Spleen (tissue), 11 donors: ENCODE data around the gene NAALADL2. TPM values are rescaled to one million over a fixed set of nuclear protein-coding genes. Genes with fewer than 3 reads are reported as not detected.

Experiments
- DNase-seq: peaks from one replicate; pipeline ENCODE4 v3.0.0-alpha.2; 2020
- H3K27ac ChIP-seq, 8 donors: fragments of 200-600 bp; sonication (generic) in 7 of 8; 1 replicate in 4 of 8; 2 replicates in 4 of 8; pipeline versions ENCODE4 v1.5.0 to v1.8.0; 2016 to 2021; ENCODE audit warnings: inconsistent platforms in 4 of 8, mild to moderate bottlenecking in 4 of 8, moderate library complexity in 1 of 8
- H3K27me3 ChIP-seq, 7 donors: fragments of 200-600 bp; sonication (generic) in 6 of 7; replicated peaks in 1 of 7; 1 replicate in 4 of 7; 2 replicates in 3 of 7; pipeline versions ENCODE4 v1.5.0 to v1.8.0; 2016 to 2021; ENCODE audit warnings: inconsistent platforms in 3 of 7, mild to moderate bottlenecking in 1 of 7
- H3K36me3 ChIP-seq, 6 donors: fragments of 200-600 bp; sonication (generic) in 5 of 6; 1 replicate in 4 of 6; 2 replicates in 2 of 6; pipeline versions ENCODE4 v1.5.0 to v1.8.0; 2016 to 2021; ENCODE audit warnings: inconsistent platforms in 2 of 6
- H3K4me1 ChIP-seq, 6 donors: fragments of 200-600 bp; sonication (generic) in 5 of 6; 1 replicate in 3 of 6; 2 replicates in 3 of 6; pipeline versions ENCODE4 v1.5.0 to v1.8.0; 2016 to 2021; ENCODE audit warnings: inconsistent platforms in 3 of 6
- H3K4me3 ChIP-seq, 8 donors: fragments of 200-600 bp; sonication (generic) in 7 of 8; 1 replicate in 4 of 8; 2 replicates in 4 of 8; pipeline versions ENCODE4 v1.5.0 to v1.8.0; 2016 to 2021; ENCODE audit warnings: inconsistent platforms in 4 of 8, mild to moderate bottlenecking in 4 of 8, moderate library complexity in 2 of 8
- H3K9me3 ChIP-seq, 8 donors: fragments of 200-600 bp; sonication (generic) in 7 of 8; 1 replicate in 4 of 8; 2 replicates in 4 of 8; pipeline versions ENCODE4 v1.5.0 to v1.8.0; 2016 to 2021; ENCODE audit warnings: inconsistent platforms in 4 of 8
- POLR2A ChIP-seq, 3 donors: fragments of 450-650 bp; IDR thresholded peaks; one replicate each; pipeline ENCODE4 v1.5.1; 2017; ENCODE audit warnings: antibody characterized with exemption in 3 of 3, mild to moderate bottlenecking in 1 of 3
- POLR2AphosphoS5 ChIP-seq, 3 donors: sonication (generic); formaldehyde crosslinking; IDR thresholded peaks; one replicate each; pipeline ENCODE4 v1.5.1; 2017; ENCODE audit warnings: antibody characterized with exemption in 3 of 3
- WGBS, 5 donors: extraction: QIAGEN DNeasy Blood & Tissue Kit in 3 of 5; methylation state at CpG; one replicate each; pipeline versions ENCODE4 v1.1.5 to v1.1.7; 2013 to 2018; 5-methylcytosine and 5-hydroxymethylcytosine counted together
- intact Hi-C: fragments of 100-400 bp; cut with DNase I; formaldehyde crosslinking; loops from one replicate; pipeline ENCODE4 v1.15.0; 2023; ENCODE audit warnings: low total_unique reads
- polyA plus RNA-seq, 3 donors: library from polyadenylated mRNA; stranded (reverse); fragments of 200-250 nt; gene quantifications; one replicate each; pipeline ENCODE4 v1.2.1, GENCODE V29; 2013
- total RNA-seq, 7 donors: library from RNA; depleted of rRNA in 3 of 7; stranded (reverse); fragments of >200 nt in 3 of 7; fragmentation: NEBNext Ultra II Directional in 4 of 7; extraction: Animal tissue kit (Norgen Biotek cat#: 25700) in 4 of 7; gene quantifications; one replicate each; pipeline versions ENCODE4 v1.1.0 to v1.2.1, GENCODE V29; 2016 to 2021
- TF ChIP-seq, protein P1 (sequence below), 11 experiments: fragments of 200-600 bp in 7 of 11; fragments of 450-650 bp in 4 of 11; sonication (generic) in 4 of 11; IDR thresholded peaks in 8 of 11; conservative IDR thresholded peaks in 3 of 11; 1 replicate in 7 of 11; 2 replicates in 4 of 11; pipeline versions ENCODE4 v1.4.0 to v1.8.0; 2016 to 2021; ENCODE audit warnings: antibody characterized with exemption in 11 of 11, inconsistent platforms in 4 of 11, mild to moderate bottlenecking in 1 of 11
- donor health status: healthy with polysubstance abuse.
- donor health status: DM: no; HTN: no; CAD: no; lungs with moderate emphysema.
- donor health status: DM: no; HTN: no; CAD: no.
- donor health status: Bipolar disorder and iron deficiency.
- donor health status: healthy.
- donor health status: DM: no; HTN: no; CAD: no.
- donor health status: DM: yes; HTN: yes; CAD: no.

NAALADL2 gene
- total and polyA plus RNA-seq, 10 donors = 0.09 to 14.4 (median 6.4) TPM

DNA sequence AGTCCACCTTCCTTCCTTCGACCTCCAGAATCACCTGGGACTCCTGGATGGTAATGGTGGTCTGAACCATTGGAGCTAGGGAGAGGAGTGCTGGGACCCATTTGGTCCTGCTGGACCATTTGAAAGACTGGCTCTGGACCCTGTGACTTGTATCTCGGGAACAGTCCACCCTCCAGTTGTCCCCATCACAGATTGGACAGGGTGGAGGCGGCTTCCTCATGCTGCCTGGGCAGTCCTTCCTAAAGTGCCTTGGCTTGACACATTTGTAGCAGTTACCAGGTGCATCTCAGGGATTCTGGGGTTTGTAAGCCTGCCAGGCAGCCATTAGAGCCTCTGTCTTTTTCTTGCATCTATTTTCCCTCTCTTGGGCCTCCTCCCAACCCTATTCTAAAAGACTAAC lies 758.1 kb downstream of the NAALADL2 start:
- 77 to 87% (median 86%) methylated on average over 3 of the region's 3 CpGs for WGBS, 5 donors
- Histone ChIP-seq H3K27me3 (no peaks in the 10 kb centered on the region), H3K9me3 (peaks cover 0 to 34% (median 0%) of the 10 kb centered on the region in 8 donors), H3K27ac (no peak overlapping the region), H3K4me3 (no peak overlapping the region), H3K4me1 (no peaks in the 10 kb centered on the region), H3K36me3 (no peaks in the 10 kb centered on the region)
- no peak for DNase-seq
- TF ChIP-seq POLR2A (IDR thresholded peaks at IDR 0.05) = no peak
- TF ChIP-seq POLR2AphosphoS5 (IDR thresholded peaks at IDR 0.05) = no peak
- TF ChIP-seq, protein P1, sequence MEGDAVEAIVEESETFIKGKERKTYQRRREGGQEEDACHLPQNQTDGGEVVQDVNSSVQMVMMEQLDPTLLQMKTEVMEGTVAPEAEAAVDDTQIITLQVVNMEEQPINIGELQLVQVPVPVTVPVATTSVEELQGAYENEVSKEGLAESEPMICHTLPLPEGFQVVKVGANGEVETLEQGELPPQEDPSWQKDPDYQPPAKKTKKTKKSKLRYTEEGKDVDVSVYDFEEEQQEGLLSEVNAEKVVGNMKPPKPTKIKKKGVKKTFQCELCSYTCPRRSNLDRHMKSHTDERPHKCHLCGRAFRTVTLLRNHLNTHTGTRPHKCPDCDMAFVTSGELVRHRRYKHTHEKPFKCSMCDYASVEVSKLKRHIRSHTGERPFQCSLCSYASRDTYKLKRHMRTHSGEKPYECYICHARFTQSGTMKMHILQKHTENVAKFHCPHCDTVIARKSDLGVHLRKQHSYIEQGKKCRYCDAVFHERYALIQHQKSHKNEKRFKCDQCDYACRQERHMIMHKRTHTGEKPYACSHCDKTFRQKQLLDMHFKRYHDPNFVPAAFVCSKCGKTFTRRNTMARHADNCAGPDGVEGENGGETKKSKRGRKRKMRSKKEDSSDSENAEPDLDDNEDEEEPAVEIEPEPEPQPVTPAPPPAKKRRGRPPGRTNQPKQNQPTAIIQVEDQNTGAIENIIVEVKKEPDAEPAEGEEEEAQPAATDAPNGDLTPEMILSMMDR (IDR thresholded peaks at IDR 0.05 in 8 of 11, conservative IDR thresholded peaks at IDR 0.05 in 3 of 11) = no peak
- intact Hi-C loops = no loop called here

GRCh38 chr3:175619369-175619768 lies 760.2 kb downstream of the NAALADL2 start:
- intact Hi-C loops = no loop called here
- H3K4me1 ChIP-seq = no peaks in the 10 kb centered on the region
- no peak overlapping the region for H3K4me3 ChIP-seq
- H3K9me3 ChIP-seq = peaks cover 0 to 34% (median 0%) of the 10 kb centered on the region in 8 donors
- no peak overlapping the region for H3K27ac ChIP-seq
- TF ChIP-seq POLR2A (IDR thresholded peaks at IDR 0.05) (no peak), POLR2AphosphoS5 (IDR thresholded peaks at IDR 0.05) (no peak)
- TF ChIP-seq, protein P1 (IDR thresholded peaks at IDR 0.05 in 8 of 11, conservative IDR thresholded peaks at IDR 0.05 in 3 of 11) = no peak
- no peaks in the 10 kb centered on the region for H3K36me3 ChIP-seq
- 67 to 83% (median 78%) methylated on average over 1 of the region's 1 CpG for WGBS, 5 donors
- no peaks in the 10 kb centered on the region for H3K27me3 ChIP-seq
- no peak for DNase-seq

DNA sequence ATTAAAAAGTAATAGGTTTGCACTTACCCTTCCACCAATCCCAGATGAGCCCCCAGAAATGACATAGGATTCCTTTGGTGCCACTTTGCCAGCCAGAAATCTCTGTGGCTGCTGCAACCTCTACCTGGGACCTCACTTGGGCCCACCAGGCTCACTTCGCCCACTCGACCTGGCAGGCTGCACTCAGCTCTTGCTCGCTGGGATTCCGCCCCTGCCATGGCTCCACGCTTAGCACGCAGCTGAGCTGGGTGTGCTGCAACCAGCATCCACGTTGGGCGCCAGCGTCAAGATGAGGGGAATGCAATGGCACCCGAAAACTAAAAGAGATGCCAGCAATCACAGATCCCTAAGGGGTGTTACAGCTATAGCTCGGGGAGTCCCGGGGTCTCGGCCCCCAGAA lies 761.0 kb downstream of the NAALADL2 start:
- no peaks in the 10 kb centered on the region for H3K27me3 ChIP-seq
- no peak for DNase-seq
- H3K36me3 ChIP-seq = no peaks in the 10 kb centered on the region
- no peak overlapping the region for H3K4me3 ChIP-seq
- no peaks in the 10 kb centered on the region for H3K4me1 ChIP-seq
- intact Hi-C loops = no loop called here
- no peak for TF ChIP-seq POLR2AphosphoS5 (IDR thresholded peaks at IDR 0.05)
- TF ChIP-seq POLR2A (IDR thresholded peaks at IDR 0.05) = no peak
- TF ChIP-seq, protein P1 (IDR thresholded peaks at IDR 0.05 in 8 of 11, conservative IDR thresholded peaks at IDR 0.05 in 3 of 11) = no peak
- 83 to 95% (median 89%) methylated on average over 8 to 13 of the region's 13 CpGs for WGBS, 5 donors
- no peak overlapping the region for H3K27ac ChIP-seq
- peaks cover 0 to 34% (median 0%) of the 10 kb centered on the region in 8 donors for H3K9me3 ChIP-seq

GRCh38 chr3:175620532-175620931 lies 761.4 kb downstream of the NAALADL2 start:
- WGBS, 5 donors = 90 to 95% (median 90%) methylated on average over 12 of the region's 12 CpGs
- no peaks in the 10 kb centered on the region for H3K36me3 ChIP-seq
- H3K4me1 ChIP-seq = no peaks in the 10 kb centered on the region
- H3K9me3 ChIP-seq = peaks cover 0 to 34% (median 0%) of the 10 kb centered on the region in 8 donors
- no peak for DNase-seq
- no peak overlapping the region for H3K27ac ChIP-seq
- no peak overlapping the region for H3K4me3 ChIP-seq
- intact Hi-C loops = no loop called here
- H3K27me3 ChIP-seq = no peaks in the 10 kb centered on the region
- TF ChIP-seq POLR2A (IDR thresholded peaks at IDR 0.05) (no peak), POLR2AphosphoS5 (IDR thresholded peaks at IDR 0.05) (no peak)
- TF ChIP-seq, protein P1 (IDR thresholded peaks at IDR 0.05 in 8 of 11, conservative IDR thresholded peaks at IDR 0.05 in 3 of 11) = no peak
